ENCODE results near the gene TOGARAM1.
"Not testable (repeated sequence)": the region's sequence is repeated elsewhere in the genome, so short reads cannot be mapped to it uniquely, and the experiment has no call there.

TOGARAM1 gene

DNA sequence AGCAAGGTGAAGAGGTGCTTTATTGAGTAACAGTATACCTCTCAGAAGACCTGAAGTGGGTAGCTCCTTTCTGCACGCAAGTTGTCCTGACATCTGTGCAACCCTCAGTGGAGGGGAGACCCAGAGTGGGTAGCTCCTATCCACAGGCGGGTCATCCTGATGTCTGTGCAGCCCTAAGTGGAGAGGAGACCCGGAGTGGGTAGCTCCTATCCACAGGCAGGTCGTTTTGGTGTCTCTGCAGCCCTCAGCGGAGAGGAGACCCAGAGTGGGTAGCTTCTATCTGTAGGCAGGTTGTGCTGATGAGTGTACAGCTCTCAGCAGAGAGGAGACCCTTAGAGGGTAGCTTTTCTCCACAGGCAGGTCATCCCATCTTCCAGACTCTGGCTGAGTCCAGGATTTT, 76.9 kb downstream of the TOGARAM1 start:
- DNase-seq (ENCODE audit: low read depth) = no peak

DNA sequence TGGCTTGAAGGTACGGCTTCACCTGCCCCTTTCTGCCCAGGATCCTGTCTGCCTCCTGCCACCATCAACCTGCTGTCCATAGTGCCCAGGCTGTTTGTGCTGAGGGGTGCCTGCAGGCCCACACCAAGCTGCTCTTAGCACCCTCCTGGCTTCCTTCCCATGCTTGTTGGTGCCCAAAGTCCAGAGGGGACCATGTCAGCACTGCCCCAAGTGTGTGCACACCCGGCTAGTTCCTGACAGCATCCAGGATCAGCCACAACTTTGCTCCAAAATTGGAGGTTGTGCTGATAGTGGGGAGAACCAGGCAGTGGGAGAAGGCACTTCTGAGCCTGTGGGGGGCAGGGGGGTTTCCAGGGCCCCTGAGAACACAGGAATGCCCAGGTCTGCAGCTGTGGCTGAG, 77.4 kb downstream of the TOGARAM1 start:
- no peak for DNase-seq (ENCODE audit: low read depth)

DNA sequence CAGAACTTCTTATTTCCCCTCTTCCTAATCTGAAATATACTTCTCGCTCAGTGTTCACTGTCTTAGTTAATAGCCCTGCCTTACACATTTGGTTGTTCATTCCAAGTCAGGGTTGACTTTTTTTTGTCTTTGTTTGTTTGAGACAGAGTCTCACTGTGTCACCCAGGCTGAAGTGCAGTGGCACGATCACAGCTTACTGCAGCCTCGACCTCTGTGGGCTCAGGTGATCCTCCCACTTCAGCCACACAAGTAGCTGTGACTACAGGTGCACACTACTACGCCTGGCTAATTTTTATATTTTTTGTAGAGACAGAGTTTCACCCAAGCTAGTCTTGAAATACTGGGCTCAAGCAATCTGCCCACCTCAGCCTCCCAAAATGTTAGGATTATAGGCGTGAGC, 79.7 kb downstream of the TOGARAM1 start:
- no peak for DNase-seq (ENCODE audit: low read depth)

DNA sequence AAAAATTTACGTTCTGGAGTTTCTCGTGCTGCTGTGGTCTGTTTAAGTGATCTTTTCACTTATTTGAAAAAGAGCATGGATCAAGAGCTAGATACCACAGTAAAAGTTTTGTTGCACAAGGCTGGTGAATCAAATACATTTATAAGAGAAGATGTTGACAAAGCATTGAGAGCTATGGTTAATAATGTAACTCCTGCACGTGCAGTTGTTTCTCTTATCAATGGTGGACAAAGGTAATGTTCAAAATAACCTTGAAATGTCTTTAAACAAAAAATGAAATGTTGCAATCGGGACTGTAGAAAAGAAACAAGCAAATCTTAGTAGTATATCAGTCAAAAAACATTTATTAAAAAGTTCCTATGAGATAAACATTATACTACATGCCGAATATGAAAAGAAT, 82.6 kb downstream of the TOGARAM1 start:
- no peak for DNase-seq (ENCODE audit: low read depth)

DNA sequence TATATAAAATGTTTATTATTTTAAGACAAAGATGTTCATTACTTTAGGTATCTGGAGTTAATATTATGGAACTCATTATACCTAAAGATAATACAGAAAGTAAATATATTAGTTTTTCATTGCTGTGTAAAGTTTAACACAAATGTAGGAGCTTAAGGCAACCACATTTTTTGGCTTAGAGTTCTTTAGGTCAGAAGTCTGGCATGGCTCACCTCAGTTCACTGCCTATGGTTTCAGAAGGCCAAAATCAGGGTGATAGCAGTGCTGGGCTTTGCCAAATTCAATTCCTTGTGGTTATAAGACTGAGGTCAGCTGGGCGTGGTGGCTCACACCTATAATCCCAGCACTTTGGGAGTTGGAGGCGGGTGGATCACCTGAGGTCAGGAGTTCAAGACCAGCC, 86.4 kb downstream of the TOGARAM1 start:
- DNase-seq (ENCODE audit: low read depth) = no peak

DNA sequence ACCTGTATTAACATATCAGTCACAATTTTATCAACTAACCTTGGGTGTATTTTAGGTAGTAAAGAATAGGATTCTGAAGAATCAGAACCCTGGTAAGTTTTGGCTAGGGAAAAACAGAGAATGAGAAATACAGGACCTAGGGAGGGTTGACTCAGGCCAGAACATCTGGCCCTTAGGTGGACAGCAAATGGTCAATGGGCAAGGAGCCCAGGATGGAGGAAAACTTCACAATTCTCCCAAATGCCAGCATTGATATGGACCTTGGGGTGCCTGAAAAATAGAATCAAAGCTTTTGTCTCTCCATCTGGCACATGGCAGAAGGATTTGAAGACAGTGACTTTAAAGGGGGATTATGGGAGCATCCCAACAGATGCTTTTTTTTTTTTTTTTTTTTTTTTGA, 89.2 kb downstream of the TOGARAM1 start:
- no peak for DNase-seq (ENCODE audit: low read depth)

DNA sequence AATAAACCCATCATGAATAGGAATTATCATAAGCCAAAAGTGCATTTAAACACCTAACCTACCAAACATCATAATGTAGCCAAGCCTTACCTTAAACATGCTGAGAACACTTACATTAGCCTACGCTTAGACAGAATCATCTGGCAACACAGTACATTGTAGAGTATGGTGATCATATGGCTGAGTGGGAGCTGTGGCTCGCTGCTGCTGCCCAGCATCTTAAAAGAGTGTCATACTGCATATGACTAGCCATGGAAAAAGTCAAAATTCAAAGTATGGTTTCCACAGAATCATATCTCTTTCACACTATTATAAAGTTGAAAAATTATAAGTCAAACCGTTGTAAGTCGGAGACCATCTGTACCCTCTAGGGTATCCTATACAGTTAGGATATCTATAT, 89.9 kb downstream of the TOGARAM1 start:
- no peak for DNase-seq (ENCODE audit: low read depth)

DNA sequence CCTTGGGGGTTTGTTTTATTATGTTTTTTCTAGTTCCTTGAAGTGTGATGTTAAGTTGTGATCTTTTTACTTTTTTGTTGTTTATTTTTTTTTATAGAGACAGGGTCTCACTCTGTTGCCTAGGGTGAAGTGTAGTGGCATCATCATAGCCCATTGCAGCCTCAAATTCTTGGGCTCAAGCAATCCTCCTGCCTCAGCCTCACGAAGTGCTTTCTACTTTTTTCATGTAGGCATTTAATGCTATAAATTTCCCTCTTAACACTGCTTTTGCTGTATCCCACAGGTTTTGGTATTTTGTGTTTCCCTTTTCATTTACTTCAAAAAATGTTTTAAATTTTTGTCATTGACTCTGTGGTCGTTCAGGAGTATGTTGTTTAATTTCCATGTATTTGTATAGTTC, 95.4 kb downstream of the TOGARAM1 start:
- no peak for DNase-seq (ENCODE audit: low read depth)

DNA sequence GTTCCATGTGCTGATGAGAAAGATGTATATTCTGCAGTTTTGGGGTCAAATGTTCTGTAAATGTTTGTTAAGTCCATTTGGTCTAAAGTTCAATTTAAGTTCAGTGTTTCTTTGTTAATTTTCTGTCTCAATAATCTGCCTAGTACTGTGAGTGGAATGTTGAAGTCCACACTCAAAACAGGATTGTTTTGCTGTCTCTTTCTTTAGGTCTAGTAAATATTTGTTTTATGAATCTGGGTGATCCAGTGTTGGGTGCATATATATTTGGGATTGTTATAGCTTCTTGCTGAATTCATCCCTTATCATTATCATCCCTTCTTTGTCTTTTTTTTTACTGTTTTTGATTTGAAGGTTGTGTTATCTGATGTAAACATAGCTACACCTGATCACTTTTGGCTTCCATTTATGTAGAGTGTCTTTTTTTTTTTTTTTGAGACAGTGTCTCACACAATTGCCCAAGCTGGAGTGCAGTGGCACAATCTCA, 95.9 kb downstream of the TOGARAM1 start:
- DNase-seq (ENCODE audit: low read depth) = no peak

DNA sequence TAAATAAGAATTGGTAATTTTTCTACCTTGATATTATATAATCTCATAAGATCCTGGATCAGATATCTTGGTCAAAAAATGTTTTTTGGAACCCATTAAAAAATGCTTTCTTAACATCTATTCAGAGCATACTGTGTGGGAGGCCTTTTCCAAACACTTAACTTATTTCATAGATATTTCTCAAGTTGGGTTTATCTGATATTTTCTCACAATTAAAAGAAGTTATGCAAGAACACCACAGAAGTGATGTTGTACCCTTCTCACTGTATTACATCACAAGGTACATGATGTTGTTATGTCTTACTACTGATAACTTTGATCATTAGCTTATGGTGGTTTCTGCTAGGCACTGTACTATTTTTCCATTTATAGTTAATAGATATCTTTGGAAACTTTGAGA, 98.6 kb downstream of the TOGARAM1 start:
- no peak for DNase-seq (ENCODE audit: low read depth)

DNA sequence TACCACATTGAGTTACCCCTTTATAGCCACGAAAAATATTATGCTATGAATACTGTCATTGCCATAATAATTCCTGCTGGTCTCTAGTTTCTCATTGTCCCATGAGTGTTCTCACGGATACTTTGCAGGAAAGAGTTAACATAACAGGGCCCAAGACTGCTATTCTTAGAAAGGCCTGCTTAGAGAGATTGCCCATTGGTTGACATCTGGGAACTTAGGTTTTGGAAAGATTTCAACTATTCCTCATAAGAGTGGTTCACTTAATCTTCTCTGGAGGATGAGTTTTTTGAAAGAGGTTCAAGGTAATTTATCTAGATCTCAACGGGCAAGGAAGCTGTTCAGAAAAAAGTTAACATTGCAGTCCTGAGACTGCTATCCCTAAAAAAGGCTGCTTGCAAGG, 103.5 kb downstream of the TOGARAM1 start:
- no peak for DNase-seq (ENCODE audit: low read depth)

DNA sequence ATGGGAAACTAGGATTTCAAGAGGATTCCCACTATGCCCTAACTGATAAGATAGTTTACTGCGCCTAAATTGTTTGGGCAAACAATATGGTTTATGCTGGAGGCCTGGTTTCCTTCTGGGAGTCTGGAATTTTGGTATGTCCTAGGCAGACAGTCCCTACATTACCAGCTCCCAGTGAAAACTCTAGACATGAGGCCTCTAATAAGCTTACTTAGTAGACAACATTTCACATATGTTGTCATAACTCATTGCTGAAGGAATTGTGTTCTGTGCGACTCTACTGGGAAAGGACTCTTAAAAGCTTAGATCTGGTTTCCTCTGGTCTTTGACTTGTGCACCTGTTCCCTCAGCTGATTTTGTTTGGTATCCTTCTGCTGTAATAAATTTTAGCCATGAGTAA, 104.0 kb downstream of the TOGARAM1 start:
- no peak for DNase-seq (ENCODE audit: low read depth)

DNA sequence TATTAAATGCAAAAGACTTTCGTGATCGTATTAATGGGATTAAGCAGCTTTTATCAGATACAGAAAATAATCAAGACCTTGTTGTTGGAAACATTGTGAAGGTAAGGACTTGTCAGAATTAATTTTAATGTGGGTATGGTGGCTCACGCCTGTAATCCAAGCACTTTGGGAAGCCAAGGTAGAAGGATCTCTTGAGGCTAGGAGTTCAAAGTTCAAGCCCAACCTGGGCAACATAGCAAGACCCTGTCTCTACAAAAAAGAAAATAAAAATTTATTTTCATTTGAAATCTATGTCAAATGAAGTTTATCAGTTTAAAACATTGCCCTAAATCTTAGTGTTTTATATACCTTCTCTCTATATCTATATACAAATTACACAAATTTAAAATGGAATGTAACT, 104.7 kb downstream of the TOGARAM1 start:
- DNase-seq (ENCODE audit: low read depth) = no peak

DNA sequence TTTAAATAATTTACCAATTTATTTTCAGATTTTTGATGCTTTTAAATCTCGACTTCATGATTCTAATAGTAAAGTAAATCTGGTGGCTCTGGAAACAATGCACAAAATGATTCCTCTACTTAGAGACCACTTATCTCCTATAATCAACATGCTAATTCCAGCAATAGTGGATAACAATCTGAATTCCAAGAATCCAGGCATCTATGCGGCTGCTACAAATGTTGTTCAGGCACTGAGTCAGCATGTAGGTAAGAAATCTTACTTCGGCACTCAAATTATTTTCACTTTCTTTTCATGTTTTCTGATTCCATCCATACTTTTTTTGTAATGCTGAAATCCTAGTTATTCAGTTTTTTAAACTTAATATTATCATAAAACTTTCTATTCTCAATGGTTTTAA, 106.4 kb downstream of the TOGARAM1 start:
- DNase-seq (ENCODE audit: low read depth) = no peak

DNA sequence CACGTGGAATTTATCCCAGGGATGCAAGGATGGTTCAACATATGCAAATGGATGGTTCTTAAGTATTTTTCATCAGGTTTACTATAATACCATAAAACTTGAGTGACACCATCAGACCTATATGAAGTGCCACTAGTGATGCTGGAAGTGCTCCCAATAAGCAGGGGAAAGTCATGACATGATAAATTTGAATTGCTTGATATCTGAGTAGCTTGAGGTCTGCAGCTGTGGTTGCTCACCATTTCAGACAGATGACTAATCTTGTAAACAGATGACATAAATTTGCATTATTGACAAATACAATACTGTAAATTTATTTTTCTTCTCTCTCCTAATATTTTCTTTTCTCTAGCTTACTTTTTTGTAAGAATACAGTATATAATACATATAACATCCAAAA, 108.2 kb downstream of the TOGARAM1 start:
- DNase-seq (ENCODE audit: low read depth) = no peak

DNA sequence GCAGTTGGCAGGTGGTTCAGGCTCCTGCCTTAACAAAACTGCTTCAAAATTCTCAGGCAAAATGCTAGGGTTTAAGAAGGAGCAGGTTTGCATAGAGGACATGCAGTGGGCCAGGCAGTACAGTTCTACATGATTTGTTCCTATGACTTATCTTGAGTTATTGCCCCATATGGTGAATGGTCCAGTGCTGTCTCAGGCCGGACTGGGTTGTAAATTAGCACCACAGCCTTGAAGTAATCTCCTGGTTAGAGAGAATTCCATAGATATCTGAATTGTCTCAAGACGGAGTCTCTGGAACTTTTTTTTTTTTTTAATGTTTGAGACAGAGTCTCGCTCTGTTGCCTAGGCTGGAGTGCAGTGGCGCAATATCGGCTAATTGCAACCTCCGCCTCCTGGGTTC, 110.1 kb downstream of the TOGARAM1 start:
- DNase-seq (ENCODE audit: low read depth) = no peak

DNA sequence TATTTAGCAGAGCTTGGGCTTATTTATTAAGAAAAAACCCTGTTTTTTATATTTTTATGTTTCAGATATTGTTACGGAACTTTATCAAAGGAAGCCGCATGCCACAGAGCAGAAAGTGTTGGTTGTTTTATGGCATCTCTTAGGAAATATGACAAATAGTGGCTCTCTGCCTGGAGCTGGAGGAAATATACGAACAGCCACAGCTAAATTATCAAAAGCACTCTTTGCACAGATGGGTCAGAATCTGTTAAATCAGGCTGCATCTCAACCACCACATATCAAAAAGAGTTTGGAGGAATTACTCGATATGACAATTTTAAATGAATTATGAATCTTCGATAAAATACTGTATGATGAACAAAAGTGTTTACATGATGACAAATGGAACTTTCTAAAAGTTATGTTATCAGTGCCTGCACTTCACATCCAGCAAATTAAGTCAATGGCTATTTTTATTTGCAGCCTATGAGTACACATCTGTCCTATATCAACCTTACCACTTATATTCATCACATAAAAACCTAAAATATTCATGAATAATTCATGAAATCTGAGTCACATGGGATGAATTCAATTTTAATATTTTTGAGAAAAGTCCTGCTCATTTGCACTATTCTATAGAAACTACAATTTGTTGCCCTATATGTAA, 111.4 kb downstream of the TOGARAM1 start:
- no peak for DNase-seq (ENCODE audit: low read depth)

DNA sequence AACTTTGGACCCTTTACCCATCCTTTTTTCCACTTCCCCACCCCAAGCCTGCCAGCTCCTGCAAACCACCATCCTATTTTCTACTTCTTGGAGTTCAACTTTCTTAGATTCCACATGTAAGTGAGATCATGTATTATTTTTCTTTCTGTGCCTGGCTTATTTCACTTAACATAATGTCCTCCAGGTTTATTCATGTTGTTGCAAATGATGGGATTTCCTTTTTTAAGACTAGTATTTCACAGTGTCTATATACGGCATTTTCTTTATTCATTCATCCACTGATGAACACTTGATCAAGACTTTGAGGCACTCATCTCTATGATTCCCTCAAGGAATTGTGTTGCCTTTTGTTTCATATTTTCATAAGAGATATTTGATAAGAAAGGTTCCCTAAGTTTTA, 116.3 kb downstream of the TOGARAM1 start:
- DNase-seq (ENCODE audit: low read depth) = no peak

DNA sequence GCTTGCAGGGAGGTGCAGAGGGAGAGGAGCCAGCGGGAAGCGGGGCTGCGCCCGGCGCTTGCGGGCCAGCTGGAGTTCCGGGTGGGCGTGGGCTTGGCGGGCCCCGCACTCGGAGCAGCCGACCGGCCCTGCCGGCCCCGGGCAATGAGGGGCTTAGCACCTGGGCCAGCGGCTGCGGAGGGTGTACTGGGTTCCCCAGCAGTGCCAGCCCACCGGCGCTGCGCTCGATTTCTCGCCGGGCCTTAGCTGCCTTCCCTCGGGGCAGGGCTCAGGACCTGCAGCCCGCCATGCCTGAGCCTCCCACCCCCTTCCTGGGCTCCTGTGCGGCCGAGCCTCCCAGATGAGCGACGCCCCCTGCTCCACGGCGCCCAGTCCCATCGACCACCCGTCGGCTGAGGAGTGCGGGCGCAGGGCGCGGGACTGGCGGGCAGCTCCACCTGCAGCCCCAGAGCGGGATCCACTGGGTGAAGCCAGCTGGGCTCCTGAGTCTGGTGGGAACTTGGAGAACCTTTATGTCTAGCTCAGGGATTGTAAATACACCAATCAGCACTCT, 118.5 kb downstream of the TOGARAM1 start:
- DNase-seq (ENCODE audit: low read depth) = not testable (repeated sequence)

DNA sequence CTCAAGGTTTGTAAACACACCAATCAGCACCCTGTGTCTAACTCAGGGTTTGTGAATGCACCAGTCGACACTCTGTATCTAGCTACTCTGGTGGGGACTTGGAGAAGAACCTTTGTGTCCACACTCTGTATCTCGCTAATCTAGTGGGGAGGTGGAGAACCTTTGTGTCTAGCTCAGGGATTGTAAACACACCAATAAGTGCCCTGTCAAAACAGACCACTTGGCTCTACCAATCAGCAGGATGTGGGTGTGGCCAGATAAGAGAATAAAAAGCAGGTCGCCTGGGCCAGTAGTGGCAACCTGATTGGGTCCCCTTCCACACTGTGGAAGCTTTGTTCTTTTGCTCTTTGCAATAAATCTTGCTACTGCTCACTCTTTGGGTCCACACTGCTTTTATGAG, 119.1 kb downstream of the TOGARAM1 start:
- not testable (repeated sequence) for DNase-seq (ENCODE audit: low read depth)

DNA sequence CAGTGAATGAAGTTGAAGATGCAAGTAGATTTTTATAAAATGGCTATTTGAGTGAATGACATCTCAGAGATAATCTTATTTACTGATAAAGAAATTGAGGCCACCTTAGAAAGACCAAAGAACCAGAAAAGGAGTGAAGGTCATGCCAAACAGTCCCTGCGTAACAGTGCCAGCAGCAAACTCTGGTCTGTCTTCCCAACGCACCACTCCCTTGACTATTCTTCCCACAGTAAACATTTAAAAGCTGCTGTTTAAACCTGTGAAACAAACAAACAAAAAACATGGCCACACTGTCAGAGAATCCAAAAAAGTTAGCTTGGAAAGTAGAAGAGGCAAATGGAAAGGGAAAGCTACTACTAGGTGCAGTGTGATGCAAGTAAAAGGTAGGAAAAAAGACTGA, 120.4 kb downstream of the TOGARAM1 start:
- DNase-seq (ENCODE audit: low read depth) = no peak

DNA sequence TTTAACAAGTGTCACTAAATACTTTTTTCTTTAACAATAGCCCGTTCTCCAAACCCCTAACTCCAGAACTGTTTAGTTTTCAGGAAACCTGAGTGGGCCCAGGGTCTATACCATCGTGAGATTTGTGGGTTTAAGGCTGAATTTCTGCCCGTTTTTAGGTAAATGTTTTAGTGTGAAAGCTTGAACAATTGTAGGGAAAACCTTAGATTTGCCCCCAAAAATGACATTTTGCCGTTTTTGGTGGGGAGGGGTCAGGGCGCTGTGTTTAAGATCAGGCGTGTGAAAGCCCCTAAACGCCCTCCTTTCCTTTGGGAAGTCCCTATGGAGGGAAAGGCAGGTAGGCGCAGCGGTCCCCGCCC, 121.6 kb downstream of the TOGARAM1 start:
- DNase-seq (ENCODE audit: low read depth) = no peak

DNA sequence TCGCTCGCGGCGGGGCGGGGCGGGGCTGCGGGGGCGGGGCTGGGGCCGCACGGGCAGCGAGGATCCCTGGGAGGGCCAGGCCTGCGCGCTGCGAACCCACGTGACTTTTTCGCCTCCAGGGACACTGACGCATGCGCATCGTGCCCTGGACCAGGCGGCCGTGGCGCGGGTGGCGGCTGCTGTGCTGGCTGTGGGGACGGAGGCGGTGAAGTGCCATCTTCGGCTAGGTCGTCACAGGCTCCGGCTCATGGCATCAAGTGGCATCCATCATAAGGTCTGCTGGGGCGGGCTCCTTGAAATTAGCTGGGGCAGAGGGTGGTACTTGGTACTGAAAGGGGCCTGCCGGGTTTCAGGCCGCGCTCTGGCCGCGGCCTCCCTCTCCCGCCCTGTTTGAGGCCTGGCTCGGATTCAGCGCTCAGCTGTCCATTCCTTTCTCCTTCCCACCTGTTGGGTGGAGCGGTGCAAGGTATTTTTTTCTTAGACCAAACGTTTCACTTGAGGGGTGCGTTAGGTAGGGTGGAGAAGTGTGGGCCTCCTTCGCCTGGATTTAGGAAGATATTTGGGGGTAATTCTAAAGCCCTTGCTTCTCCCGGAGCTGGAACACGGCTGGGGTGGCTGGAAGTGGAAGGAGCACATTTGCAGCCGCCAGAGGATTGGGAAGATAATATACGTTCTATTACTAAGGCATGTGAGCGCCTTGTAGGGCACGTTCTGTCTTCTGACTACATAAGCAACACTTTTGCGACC, 122.2 kb downstream of the TOGARAM1 start, which contains the start of gene PRPF39:
PRPF39 (plus strand) TSS at position 141 of the 747 bp plus-strand sequence. CDS start 11,124 bp downstream, outside the sequence.
- peak; percentile 93 for DNase-seq (ENCODE audit: low read depth)
